NCI-H2171 treated with DMSO at 0.1 percent for 48 hours (cell line): ENCODE results near the gene USB1.

Experiments used
- DNase-seq: peaks from one replicate; lab custom pipeline; 2025; lab: John Stamatoyannopoulos, UW

Gene USB1

GRCh38 chr16:58019866-58020538, 18.8 kb downstream of the USB1 start:
- no peak for DNase-seq

GRCh38 chr16:58020628-58021521, 19.7 kb downstream of the USB1 start:
- peak; percentile 51 for DNase-seq

DNA sequence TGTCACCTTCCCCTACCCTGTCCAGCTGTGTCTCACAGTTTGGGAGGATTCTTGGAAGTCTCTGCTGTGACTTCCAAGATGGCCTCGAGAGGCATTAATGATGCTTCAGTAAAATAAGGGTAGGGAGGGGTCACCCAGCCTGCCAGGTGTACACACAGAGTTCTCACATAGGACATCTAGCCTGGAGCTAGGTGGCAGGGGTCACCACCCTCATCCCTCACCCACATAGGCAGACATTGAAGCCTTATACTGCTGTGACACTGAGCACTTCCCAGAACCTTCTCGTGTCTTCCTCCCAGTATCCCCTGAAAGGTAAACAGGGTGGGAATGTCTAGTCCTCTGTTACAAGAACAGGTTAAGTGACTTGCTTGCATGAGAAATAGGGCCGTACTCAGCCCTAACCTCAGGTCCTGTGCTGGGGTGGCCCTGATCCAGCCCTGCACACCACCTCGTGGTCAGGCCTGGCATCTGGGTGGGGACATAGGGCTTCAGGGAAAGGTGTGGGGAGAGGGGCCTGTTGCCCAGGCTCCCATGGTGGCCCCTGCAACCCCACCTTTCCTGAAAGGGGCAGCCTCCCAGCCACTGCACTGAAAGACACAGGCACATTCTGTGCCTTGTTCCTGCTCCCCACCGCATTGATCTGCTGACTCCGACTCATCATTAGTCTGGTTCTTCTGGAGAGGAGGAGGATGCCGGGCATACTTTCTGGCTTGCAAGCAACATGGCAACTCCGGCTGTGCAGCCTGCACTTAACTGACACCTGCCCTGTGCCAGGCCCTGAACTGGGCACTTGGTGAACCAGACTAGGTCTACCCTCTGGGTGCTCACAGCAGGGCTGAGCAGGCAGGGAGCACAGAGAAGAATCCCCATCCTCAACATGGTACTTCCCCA, 20.7 kb downstream of the USB1 start:
- DNase-seq, result no peak

DNA sequence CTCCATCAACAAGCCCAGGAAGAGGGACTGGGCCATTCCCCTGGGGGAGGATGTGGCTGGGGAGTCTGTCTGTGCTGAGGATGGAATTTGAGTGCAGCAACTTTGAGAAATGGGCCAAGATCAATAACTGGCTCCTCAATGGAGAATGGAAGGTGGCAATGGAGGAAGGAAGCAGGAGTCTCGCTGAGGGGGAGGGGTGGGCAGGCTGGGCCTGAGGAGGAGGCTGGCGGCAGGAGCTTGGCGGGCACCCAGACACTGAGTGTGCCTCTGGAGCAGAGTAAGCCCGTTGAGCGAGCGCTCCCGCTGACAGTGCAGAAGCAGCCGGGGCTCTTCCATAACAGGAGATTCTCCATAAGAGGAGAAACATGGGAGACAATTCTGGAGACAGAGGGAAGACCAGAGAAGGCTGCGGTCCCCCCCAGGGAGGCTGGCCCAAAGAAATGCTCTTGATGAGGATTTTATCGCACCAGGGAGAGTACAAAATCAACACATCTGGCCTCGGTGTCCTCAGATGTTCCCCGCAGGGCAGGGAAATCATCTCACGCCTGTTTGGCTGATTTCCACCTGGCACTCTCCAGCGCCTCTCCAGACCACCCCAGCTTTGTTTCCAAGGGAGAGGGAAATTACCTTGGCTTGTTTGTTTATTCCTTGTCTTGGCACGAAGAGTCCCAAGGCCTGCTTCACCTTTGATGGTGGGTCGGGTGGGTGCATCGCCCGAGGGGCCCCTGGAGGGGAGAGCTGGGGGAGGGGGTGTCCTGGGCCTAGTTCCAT, 21.6 kb downstream of the USB1 start:
- DNase-seq, result peak; percentile 87

DNA sequence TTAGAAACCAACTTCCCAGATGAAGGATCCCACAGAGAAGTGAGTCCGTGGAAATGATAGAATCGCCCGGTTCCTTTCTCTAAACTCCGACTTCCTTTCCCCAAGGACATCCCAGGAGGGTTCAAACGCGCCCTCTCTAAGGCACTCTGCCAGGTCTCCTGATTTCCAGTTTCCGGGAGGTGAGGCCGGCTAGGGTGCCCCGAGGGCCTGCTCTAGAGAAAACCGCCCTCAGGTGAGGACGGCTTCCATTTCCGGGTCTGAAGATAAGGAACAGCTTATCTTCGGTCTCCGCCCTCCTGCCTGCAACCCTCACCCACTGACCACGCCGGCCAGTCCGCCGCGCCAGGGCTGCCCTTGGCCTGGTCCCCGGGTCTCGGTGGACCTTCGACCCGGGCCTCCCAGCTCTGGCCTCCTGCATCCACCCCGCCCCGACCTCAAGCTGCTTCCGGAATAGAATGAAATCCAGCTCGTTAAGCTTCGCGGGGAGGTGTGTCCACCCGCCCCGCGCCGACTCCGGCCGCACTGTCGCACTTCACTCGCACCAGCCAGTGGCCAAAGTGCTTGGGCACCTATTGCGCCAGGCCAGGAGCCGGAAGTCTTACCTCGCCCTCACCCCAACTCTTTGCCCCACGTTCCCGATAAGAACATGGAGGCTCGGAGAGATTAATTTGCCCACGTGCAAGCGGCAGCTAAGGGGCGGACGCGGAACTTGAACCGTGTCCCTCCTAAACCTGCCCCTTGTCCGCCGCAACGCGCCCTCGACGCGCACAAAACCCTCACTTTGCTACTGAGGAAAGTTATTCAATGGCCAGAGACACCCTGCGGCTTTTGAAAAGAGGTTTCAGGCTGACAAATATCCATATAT, 23.5 kb downstream of the USB1 start:
- DNase-seq, result no peak

- peak; percentile 82 for DNase-seq
Measured at GRCh38 chr16:58025351-58026138, 24.3 kb downstream of the USB1 start, which contains the start of gene MMP15. TSS of gene MMP15 (plus strand) at chr16:58025754. CDS start at chr16:58026351, 597 bp downstream.

DNA sequence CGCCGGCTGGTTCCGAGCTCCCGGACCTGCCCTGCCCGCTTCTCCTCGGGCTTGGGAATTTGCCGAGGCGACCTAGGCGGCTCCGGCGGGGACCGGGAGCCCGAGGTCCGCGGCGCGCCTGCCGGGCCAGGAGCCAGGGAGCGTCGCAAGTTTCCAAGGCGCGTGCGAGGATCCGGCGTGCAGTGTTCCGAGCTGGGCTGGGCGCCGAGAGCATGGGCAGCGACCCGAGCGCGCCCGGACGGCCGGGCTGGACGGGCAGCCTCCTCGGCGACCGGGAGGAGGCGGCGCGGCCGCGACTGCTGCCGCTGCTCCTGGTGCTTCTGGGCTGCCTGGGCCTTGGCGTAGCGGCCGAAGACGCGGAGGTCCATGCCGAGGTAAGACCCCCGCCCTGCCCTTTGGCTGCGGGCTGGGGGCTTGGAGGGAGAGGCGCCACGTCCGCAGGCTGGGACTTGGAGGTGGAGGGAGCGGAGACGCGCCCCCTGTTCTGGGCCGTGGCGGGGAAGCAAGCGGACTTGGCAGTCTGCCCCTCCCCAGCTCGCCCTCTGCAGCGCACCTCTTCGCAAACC, 25.0 kb downstream of the USB1 start:
- peak; percentile 22 for DNase-seq

DNA sequence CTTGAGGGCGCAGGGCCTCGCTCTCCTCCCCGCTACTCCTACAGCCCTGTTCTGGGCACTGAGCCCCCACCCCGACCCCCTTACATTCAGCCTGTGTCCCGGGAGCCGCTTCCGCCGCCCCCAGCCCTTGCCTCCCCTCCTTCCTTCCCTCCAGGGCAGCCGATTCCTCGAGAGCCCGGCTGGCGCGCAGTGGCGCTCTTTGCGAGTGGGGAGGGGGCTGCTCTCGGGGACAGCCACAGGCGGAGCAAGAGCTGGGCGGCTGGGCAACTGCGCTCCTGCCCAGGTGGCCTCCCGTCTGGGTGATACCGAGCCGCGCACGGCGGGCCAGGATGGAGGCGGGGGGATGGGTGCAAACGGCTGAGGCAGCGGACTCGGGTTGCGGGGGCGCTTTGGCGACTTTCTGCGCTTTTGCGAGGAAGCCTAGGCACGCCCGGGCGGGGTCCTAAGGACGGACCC, 25.5 kb downstream of the USB1 start:
- DNase-seq, result no peak

DNA sequence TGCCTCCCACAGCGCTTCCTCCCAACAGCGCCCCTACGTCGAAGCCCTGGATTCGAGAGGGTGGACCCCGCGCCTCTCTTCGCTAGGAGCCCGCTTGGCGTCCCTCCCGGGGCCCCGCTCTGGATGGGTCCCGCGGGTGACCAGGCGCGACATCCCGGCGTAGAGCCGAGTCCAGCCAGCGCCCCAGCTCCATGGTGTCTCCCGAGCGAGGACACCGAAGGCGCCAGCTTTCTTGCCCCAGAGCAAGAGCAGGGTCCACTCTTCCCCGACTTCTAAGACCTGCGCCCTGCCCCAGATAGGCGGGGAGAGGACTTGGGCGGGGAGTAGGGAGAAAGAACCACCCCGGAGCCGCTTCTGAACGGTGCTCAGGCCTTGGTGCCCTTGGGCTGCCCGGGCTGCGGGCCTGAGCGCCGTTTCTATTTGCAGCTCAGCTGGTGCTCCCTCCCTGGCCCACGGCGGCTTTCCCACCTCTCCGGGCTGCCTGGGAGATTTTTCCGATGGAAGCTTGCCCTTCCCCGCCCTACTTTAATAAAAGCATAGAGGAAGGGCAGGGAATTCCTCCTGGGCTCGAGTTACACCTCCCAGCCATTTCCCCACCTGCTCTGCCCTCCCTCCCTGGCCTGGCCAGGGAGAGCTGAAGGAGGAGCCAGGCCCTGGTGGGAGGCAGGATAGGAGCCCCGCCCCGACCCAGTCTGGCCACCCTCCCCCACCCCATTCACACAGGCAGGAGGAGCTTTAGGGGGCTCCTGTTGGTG, 26.1 kb downstream of the USB1 start:
- DNase-seq, result peak; percentile 61

GRCh38 chr16:58027916-58028455, 26.8 kb downstream of the USB1 start:
- DNase-seq, result no peak

DNA sequence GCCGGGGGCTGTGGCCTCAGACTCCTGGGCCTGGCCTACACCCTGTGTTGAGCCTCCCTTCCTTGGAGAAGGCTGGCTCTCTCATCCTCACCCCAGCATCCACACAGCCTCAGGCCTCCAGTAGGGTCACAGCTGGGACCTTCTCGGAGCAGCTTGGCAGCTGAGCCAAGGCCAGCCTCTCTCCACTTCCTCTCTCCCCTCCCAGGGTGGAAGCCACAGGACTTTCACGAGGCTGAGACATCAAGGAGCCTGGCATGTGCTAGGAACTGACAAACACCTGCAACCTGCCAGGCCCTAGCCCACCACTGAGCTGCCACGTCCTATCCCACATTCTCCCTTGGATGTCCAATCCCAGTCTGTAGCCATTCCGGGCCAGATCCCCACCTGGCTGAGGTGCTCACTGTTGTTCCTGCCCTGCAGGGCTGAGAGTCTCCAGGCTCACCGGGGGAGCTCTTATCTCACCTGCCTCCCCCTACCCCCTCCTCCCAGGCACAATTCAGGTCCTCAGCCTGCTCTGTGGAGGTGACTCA, 27.4 kb downstream of the USB1 start:
- DNase-seq, result no peak

DNA sequence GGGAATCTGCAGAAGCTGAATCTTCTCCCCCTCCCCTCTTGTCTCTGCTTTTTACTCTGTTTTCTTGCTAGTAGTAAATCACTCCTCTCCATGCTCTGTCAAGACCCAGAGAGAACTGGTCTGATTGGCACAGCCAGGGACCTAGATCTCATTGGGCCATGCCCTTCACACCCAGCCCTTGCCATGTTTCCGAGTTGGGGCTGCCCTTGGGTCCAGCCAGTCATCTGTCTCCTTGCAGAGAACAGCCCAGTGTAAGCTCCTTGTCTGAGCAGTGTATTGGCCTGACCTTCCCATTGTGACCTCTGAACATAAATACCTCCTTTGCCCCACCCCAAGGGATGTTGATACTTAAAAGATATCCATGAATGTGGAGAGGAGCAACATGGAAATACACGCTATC, 28.2 kb downstream of the USB1 start:
- no peak for DNase-seq

GRCh38 chr16:58030136-58030840, 29.1 kb downstream of the USB1 start:
- no peak for DNase-seq

- peak; percentile 25 for DNase-seq
Measured at GRCh38 chr16:58031016-58031800, 30.0 kb downstream of the USB1 start.

- no peak for DNase-seq
Measured at GRCh38 chr16:58032710-58033293, 31.6 kb downstream of the USB1 start.

DNA sequence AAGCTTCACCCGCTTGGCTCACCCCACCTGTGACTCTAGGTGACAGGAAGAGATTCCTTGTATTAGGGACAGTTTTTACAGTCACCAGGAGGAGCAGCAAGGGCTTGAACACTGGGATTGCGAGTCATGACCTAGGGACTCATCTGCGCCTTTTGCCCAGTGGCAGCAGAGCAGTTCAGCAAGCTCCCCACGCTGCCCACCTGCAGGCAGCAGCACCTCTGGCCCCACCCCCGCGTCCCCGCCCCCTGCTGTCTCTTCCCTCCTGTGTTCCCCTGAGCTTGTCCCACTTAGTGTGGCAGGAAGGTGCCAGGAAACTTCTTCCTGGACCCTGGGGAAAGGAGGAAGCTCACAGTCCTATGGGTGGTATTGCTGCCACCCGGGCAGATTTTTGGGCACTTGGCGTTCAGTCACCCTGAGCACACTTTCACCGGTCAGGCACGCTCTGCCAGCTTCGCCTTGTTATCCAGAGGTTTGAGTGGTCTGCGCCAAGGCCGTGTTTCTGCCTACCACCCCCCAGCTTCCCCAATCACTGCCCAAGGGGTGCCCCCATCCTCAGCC, 33.0 kb downstream of the USB1 start:
- no peak for DNase-seq
